ENCODE measurements around the gene PROX2.
A peak's percentile ranks its signal among the peaks of the same experiment; 100 is the strongest.

PROX2 gene

DNA sequence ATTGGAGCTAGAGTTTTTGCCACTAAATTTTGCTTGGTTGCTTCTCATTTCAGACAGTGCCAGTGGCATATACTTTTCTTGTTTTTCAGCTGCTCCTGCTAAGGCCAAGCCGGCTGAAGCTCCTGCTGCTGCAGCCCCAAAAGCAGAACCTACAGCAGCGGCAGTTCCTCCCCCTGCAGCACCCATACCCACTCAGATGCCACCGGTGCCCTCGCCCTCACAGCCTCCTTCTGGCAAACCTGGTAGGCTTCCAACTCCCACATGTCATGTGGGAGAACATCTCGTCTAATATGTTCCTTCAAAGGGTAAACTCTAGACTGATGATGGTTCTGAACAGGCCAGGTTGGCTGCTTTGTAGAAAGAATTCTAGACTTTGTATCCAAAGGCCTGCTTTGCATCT is 16.8 kb upstream of the PROX2 start:
- Histone ChIP-seq H3K36me3 (ENCODE audit: insufficient read depth, low read length) (peaks cover 94% of the 10 kb centered on the region), H3K4me3 (no peak overlapping the region), H3K9me3 (ENCODE audit: low read depth, low read length) (no peaks in the 10 kb centered on the region), H3K9ac (ENCODE audit: insufficient read length) (no peak overlapping the region), H3K27ac (no peak overlapping the region)
- TF ChIP-seq EZH2 (IDR thresholded peaks at IDR 0.05), result no peak
- TF ChIP-seq POLR2AphosphoS5 (IDR thresholded peaks at IDR 0.05; ENCODE audit: borderline replicate concordance, low read depth, low read length), result no peak
- TF ChIP-seq FOXP2 (optimal IDR thresholded peaks at IDR 0.05; ENCODE audit: control extremely low read depth, extremely low read length, insufficient read depth), result no peak
- no peak for DNase-seq (ENCODE audit: low read depth, low spot score)

DNA sequence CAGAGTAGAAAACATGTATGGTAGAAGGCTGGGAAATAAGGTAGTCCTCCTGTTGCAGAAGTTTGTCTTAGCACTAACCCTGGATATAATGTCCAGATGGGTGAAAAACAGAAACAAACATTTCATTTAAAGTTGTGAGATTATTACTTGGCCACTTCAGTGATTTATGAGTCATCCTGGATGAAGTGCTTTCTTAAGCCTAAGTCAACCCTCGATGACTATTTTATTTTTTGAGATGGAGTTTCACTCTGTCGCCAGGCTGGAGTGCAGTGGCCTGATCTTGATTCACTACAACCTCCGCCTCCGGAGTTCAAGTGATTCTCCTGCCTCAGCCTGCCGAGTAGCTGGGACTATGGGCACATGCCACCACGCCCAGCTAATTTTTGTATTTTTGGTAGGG is 15.9 kb upstream of the PROX2 start:
- Histone ChIP-seq H3K27ac (no peak overlapping the region), H3K36me3 (ENCODE audit: insufficient read depth, low read length) (peaks cover 85% of the 10 kb centered on the region), H3K9ac (ENCODE audit: insufficient read length) (no peak overlapping the region), H3K9me3 (ENCODE audit: low read depth, low read length) (no peaks in the 10 kb centered on the region), H3K4me3 (no peak overlapping the region)
- no peak for TF ChIP-seq EZH2 (IDR thresholded peaks at IDR 0.05)
- no peak for TF ChIP-seq FOXP2 (optimal IDR thresholded peaks at IDR 0.05; ENCODE audit: control extremely low read depth, extremely low read length, insufficient read depth)
- no peak for TF ChIP-seq POLR2AphosphoS5 (IDR thresholded peaks at IDR 0.05; ENCODE audit: borderline replicate concordance, low read depth, low read length)
- DNase-seq (ENCODE audit: low read depth, low spot score), result no peak

DNA sequence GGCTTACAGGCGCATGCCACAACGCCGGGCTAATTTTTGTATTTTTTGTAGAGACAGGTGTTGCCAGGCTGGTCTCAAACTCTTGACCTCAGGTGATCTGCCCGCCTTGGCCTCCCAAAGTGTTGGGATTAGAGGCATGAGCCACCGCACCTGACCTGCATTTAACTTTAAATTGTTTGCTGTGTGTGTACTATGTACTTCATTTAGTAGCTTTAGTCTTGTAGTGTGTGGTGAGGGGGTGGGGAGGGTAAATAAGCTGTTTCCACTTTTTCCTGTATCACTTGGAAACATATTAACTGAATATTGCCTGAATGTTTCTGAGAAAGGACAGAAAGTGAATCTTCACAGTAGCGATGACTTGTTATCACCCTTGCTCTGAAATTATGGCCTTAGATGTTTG is 14.3 kb upstream of the PROX2 start:
- no peak overlapping the region for H3K27ac ChIP-seq
- H3K36me3 ChIP-seq (ENCODE audit: insufficient read depth, low read length), result peaks cover 84% of the 10 kb centered on the region
- TF ChIP-seq EZH2 (IDR thresholded peaks at IDR 0.05) (no peak), FOXP2 (optimal IDR thresholded peaks at IDR 0.05; ENCODE audit: control extremely low read depth, extremely low read length, insufficient read depth) (no peak), POLR2AphosphoS5 (IDR thresholded peaks at IDR 0.05; ENCODE audit: borderline replicate concordance, low read depth, low read length) (no peak)
- H3K9ac ChIP-seq (ENCODE audit: insufficient read length), result no peak overlapping the region
- no peak overlapping the region for H3K4me3 ChIP-seq
- no peaks in the 10 kb centered on the region for H3K9me3 ChIP-seq (ENCODE audit: low read depth, low read length)
- no peak for DNase-seq (ENCODE audit: low read depth, low spot score)

DNA sequence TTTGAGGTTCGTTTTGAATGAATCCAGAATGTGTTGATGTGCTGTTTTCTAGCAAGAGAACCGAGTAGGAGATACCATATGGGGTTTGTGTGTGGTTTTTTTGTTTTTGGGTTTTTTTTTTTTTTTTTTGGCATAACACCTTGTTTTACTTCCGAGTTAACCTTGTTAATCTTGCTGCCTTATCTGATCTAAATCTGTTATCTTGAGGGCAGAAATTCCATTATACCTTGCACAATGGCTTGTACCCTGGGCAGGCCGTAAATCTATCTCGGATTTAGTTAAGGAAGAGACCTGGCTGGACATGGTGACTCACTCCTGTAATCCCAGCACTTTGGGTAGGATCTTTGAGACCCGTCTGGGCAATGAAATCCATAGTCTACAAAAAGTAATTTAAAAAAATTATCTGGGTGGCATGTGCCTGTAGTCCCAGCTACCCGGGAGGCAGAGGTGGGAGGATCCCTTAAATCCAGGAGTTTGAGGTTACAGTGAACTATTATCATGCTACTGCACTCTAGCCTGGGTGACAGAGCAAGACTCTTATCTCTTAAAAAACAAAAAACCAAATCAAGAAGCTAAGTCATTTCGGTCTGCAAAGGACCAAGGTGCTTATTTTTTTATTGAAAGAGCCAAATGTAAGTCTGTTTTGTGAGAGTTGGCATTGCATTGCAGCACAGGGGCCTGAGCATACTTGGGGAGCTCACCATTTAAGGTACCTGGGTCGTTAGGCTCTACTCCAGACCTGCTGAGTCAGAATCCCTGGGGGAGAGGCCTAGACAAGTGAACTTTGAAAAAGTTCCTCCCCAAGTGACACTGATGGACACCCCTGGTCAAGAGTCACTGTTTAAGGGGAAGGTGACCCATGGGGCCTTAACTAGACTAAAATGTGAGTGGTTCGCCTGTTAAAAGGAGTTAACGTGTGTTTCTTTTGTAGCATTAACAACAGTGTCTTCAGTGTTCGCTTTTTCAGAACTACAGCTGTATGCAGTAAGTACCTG is 12.5 kb upstream of the PROX2 start:
- Histone ChIP-seq H3K9ac (ENCODE audit: insufficient read length) (no peak overlapping the region), H3K4me3 (no peak overlapping the region), H3K27ac (no peak overlapping the region), H3K9me3 (ENCODE audit: low read depth, low read length) (no peaks in the 10 kb centered on the region), H3K36me3 (ENCODE audit: insufficient read depth, low read length) (peaks cover 86% of the 10 kb centered on the region)
- no peak for TF ChIP-seq POLR2AphosphoS5 (IDR thresholded peaks at IDR 0.05; ENCODE audit: borderline replicate concordance, low read depth, low read length)
- TF ChIP-seq FOXP2 (optimal IDR thresholded peaks at IDR 0.05; ENCODE audit: control extremely low read depth, extremely low read length, insufficient read depth), result no peak
- no peak for TF ChIP-seq EZH2 (IDR thresholded peaks at IDR 0.05)
- DNase-seq (ENCODE audit: low read depth, low spot score), result no peak

DNA sequence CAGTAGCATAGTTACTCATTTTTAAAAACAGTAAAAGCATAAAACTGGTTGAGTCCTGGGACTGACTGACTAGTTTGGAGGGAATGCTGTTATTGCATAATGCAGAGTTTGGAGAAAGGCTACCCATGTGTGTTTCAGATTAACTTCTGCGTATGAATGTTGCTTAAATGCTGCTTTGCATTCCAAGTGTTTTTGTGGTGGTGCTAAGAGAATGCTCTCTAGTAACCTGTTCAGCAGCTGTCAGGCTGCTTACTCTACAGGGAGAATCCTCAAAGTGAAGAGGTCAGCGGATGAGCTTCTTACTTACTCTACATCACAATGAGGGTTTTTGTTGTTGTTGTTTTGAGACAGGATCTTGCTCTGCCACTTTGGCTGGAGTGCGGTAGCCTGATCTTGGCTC is 10.1 kb upstream of the PROX2 start:
- TF ChIP-seq EZH2 (IDR thresholded peaks at IDR 0.05) (no peak), FOXP2 (optimal IDR thresholded peaks at IDR 0.05; ENCODE audit: control extremely low read depth, extremely low read length, insufficient read depth) (no peak), POLR2AphosphoS5 (IDR thresholded peaks at IDR 0.05; ENCODE audit: borderline replicate concordance, low read depth, low read length) (no peak)
- Histone ChIP-seq H3K36me3 (ENCODE audit: insufficient read depth, low read length) (peaks cover 63% of the 10 kb centered on the region), H3K9ac (ENCODE audit: insufficient read length) (no peak overlapping the region), H3K4me3 (no peak overlapping the region), H3K9me3 (ENCODE audit: low read depth, low read length) (no peaks in the 10 kb centered on the region), H3K27ac (peak overlapping the region; percentile 13; the same call in 1 of the 2 replicates)
- no peak for DNase-seq (ENCODE audit: low read depth, low spot score)

DNA sequence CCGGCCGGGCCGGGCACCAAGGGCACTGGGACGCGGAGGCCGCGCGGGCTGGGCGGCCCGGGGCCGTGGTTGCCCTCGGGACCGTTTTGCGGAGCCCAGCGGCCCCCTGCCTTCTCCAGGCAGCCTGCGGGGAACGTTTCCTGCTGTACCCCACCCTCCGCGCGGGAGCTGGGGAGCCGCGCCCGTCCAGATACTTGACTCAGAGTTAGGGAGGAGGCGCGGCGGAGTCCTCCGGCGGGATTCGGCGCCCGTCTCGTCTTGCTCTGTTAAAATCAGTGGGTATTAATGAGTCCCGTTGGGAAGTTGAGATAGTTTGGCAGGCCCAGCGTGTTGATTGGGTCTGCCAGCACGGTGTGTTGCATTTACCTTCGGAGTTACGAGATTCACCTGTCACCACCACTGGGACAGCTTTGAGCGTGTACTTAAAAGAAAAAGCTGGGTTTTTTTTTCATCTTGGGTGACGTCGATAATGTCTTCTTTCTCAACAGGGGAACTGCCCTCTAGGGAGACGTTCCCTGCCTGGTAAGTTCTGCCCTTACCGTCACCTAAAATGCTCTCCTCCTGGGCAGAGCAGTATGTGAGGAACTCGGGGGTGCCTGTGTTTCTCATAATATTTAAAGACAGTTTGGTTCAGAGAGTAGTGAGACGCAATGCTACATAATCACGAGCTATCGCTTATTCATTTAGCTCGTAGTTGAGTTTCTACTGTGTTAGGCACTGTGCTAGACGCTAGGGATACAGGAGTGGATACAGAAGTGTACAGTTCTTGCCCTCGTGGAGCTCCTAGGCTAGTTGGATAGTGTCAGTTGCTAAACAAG is 6.4 kb upstream of the PROX2 start:
- H3K27ac ChIP-seq, result 0 out of 2 replicates have a peak overlapping the region, but pooled peaks have one; percentile 62
- TF ChIP-seq FOXP2 (optimal IDR thresholded peaks at IDR 0.05; ENCODE audit: control extremely low read depth, extremely low read length, insufficient read depth) (no peak), POLR2AphosphoS5 (IDR thresholded peaks at IDR 0.05; ENCODE audit: borderline replicate concordance, low read depth, low read length) (no peak), EZH2 (IDR thresholded peaks at IDR 0.05) (no peak)
- H3K9ac ChIP-seq (ENCODE audit: insufficient read length), result peak overlapping the region; percentile 97
- H3K36me3 ChIP-seq (ENCODE audit: insufficient read depth, low read length), result peaks cover 34% of the 10 kb centered on the region
- H3K4me3 ChIP-seq, result peak overlapping the region; percentile 96
- H3K9me3 ChIP-seq (ENCODE audit: low read depth, low read length), result no peaks in the 10 kb centered on the region
- no peak for DNase-seq (ENCODE audit: low read depth, low spot score)

DNA sequence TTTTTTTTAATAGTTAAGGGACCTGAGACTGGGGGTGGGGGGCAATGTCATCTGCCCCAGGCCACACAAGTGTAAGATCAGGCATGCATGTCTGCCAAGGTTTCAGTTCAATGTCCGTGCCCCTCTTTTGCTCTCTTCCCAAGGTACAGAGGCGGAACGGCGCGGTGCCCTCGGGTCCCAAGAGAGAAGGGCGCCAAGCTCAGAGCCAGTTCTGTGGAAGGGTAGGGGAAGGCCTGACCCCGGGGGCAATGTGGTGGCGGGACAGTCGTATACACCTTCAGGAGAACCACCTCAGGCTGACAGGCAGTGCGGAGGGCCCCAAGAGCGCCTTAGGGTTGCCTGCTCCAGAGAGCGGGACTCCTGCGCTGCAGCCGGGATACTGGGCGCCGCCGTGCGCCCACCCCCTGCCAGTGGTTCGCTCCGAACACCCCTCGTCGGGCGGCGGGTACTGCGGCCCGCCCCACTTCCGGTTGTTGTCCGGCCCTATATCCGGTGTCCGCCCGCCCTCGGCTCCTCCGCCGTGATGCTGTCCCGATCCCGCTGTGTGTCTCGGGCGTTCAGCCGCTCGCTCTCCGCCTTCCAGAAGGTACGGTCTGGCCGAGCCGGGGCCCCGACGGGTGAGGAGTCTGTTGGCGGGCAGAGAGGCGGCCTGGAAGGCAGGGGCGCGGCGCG is 5.6 kb upstream of the PROX2 start, which contains the start of gene DLST:
Gene DLST, plus strand, starts transcription at position 486 of the 672 bp plus-strand sequence. Its CDS starts 38 bp downstream, at position 524.
- peak within 1 kb of the TSS; percentile 97 for H3K9ac ChIP-seq (ENCODE audit: insufficient read length)
- peak within 1 kb of the TSS; percentile 77; the same call in 1 of the 2 replicates for H3K27ac ChIP-seq
- peak within 1 kb of the TSS; percentile 96 for H3K4me3 ChIP-seq
- TF ChIP-seq POLR2AphosphoS5 (IDR thresholded peaks at IDR 0.05; ENCODE audit: borderline replicate concordance, low read depth, low read length) (peak; percentile 97), EZH2 (IDR thresholded peaks at IDR 0.05) (no peak)
- peak; percentile 34 for DNase-seq (ENCODE audit: low read depth, low spot score)
- peaks cover 31% of the 10 kb centered on the region for H3K36me3 ChIP-seq (ENCODE audit: insufficient read depth, low read length)
- H3K9me3 ChIP-seq (ENCODE audit: low read depth, low read length), result no peaks in the 10 kb centered on the region
